Forelimb muscle (tissue), 1 donor: ENCODE data around the gene TENT5A. TPM values are rescaled to one million over a fixed set of nuclear protein-coding genes. Genes with fewer than 3 reads are reported as not detected.
A peak's percentile ranks its signal among the peaks of the same experiment; 100 is the strongest.
"Not testable (repeated sequence)": the region's sequence is repeated elsewhere in the genome, so short reads cannot be mapped to it uniquely, and the experiment has no call there.

Source experiments
- DNase-seq: peaks from one replicate; pipeline ENCODE4 v3.0.0-alpha.2; 2013; ENCODE audit warnings: low read depth
- polyA plus RNA-seq: library from polyadenylated mRNA; unstranded; fragments of 120-200 nt; gene quantifications from one replicate; pipeline ENCODE4 v1.2.1, GENCODE V29; 2013; ENCODE audit not compliant: insufficient read length

TENT5A gene
- 10.3 TPM for polyA plus RNA-seq

DNA sequence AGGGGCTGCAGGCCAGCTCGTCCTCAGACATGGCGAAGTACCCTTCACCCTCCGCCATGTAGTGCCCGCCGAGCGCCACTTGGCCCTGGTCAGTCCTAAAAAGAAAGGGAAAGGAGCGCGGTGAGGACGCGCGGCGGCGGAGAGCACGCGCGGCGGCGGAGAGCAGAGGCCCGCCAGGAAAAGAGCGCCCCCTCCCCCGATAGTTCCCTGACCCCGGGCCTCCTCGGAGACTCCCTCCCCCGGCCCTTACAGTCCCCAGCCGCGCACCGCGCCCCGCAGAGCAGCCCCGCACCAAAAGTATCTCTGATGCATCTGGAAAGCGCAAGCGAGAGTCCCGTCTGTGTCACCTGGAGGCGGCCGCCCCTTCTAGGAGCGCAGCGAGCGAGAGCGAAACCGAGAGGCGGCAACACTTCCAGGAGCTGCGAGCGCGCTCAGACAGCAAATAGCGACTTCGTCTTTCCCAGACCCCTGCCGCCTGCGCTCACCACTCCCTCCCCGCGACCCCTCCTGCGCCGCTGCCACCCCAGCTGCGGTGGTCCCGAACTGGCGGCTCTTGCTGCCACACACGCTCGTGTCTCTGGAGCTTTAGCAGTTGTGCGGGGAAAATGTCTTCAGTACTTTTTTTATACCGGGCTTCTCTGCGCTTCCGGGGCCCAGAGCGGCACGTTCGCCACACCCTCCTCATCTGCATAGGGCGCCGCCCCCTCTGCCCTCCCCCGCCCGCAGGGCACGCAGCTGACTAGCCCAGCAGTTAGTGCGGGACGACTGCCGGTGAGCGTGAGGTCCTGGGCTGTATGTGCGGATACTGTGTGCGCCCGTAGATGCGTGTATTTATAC lies at the start of gene TENT5A:
Gene TENT5A (minus strand): TSS at position 598 of the 837 bp plus-strand sequence. CDS start 540 bp downstream, at position 58.
- peak; percentile 57 for DNase-seq

DNA sequence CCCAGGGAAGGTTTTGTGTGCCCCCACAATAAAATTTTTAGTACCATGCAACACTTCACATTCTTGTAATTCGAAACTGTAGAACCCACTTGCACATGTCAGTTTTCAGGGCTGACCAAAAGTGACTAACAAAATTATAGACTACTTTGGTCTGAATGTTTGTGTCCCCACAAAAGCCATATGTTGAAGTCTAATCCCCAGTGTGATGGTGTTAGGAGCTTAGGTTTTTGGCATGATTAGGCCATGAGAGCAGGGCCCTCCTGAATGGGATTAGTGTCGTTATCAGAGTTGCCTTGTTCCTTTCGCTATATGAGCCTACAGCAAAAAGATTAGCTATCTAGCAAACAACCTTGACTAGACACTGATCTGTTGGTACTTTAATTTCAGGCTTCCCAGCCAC lies 49.0 kb upstream of the TENT5A start:
- DNase-seq = no peak

DNA sequence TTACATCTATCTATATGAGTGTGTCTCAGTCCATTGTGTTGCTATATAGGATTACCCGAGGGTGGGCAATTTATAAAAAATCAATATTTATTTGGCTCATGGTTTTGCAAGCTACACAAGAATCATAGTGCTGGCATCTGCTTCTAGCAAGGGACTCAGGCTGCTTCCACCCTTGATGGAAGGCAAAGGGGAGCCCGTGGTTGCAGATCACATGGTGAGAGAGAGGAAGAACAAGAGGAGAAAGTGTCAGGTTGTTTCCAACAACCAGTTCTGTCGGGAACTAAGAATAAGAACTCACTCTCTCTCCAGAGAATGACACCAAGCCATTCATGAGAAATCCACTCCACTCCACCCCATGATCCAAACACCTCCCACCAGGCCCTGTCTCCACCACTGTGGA lies 48.2 kb upstream of the TENT5A start:
- no peak for DNase-seq

DNA sequence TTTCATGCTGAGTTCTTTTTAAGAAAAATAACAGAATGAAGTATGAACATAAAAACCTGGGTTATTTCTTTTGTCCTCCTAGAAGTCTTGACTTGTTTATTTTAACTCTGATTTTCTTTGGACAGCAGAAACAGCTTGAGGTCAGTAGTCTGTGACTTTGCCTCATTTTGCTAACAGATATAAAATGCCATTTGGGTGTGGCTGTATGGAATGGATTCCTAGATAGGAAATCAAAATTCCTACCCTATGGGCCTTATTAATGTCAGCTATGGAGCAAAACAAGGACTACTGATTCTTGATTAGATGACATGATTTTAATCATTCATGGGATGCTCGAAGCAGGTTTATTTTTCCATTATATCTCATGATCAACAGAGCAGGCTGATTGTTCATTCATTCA lies 46.8 kb upstream of the TENT5A start:
- DNase-seq = no peak

DNA sequence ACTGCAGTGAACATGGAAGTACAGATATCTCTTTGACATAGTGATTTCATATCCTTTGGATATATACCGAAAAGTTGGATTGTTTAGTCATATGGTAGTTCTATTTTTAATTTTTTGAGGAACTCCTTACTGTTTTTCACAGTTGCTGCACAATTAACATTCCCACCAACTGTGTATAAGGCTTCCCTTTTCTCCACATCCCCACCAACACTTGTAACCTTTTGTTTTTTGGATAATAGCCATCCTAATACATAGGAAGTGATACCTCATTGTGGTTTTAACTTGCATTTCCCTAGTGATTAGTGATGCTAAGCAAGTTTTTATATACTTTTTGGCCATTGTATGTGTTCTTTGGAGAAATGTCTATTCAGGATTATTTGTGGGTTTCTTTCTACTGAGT lies 45.1 kb upstream of the TENT5A start:
- no peak for DNase-seq

DNA sequence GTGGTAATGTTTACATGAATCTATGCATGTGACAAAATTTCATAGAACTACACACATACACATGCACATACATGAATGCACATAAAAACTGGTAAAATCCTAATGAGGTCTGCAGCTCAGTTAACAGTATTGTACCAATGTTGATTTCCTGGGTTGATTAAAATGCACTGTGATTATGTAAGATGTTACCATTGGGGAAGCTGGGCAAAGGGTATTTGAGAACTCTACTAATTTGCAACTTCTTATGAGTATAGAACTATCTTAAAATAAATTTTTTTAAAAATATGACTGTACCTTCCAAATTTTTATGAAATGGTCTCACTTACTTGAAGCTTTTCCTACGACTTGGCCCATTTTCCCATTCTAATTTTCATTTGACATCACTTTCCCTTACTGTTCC lies 43.4 kb upstream of the TENT5A start:
- no peak for DNase-seq

DNA sequence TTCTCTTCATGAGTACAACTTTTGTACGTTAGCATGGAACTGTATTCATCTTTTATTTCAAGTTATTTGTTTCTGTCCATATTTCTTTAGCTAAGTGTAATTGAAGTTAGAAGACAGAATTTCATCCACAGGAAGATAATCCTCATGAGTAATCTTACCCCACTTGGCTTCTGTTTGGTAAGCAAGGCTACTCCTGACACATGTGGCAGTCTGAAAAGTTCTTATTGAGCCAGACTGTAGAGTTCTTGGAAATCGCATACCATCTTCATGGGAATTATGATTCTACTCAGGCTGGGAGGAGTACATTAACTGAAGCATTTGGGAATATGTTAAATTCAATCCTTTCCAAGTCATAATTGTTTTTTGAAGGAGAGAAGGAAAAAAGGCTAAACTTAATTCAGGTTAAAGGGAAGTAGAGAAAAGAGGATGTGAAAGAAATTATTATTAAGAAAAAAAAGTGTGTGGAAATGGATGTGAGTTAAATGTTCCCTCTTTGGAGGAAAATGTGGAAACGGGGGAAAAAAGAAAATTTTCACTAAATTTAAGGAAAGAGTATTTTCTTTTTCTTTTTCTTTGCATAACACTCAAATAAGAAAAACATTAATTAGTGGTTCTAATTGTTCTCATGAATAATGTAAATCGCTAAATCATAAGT lies 41.5 kb upstream of the TENT5A start:
- no peak for DNase-seq

DNA sequence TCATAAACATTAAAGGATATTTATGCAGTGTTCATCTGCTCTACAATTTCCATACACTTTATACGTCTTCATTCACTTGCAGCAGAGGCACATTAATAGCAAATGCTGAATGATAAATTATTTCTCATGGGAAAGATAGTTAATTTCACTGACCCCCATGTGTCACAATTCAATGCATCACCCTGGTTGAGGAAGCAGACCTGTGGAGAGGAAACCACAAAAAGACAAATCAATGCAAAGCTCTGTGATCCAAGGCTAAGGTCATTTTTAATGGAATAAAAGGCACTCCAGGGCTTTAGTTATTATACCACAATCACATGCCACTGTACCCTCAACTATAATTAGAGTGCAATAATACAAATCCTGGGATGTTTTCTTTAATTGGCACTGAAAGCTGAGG lies 40.3 kb upstream of the TENT5A start:
- no peak for DNase-seq

DNA sequence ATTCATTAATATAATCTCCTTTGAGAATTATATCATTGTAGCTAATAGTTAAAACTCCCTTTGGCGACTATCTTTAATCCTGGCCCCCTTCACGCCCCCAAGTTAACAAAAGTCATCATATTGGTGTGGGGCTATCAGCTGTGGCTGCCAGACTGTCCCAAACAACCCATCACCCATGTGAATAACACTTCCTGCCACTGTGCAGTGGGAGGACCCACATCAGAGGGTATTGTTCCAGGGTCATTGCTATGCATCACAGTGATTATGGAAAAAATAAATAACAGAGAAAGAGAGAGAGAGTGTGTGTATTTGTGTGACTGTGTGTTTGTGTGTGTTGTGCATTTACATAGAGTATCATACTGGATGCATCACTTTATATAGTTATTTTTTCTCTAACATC lies 39.3 kb upstream of the TENT5A start:
- DNase-seq = no peak

DNA sequence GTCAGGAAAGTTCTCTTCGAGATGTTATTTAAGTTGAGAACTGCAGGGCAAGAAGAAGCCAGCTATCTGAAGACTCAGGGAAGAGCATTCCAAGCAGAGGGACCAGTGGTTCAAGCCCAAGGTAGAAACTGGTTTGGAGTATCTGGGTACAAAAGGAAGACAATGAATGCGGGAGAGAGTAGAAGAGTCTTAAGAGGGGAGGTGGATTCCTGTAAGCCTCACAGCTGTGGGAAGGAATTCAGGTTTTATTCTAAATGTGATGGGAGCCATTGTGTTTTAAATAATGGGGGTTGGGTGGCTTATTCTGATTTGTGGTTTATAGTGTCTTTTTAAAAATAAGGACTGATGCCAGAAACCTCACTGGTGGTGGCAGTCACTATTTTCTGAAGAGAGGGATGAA lies 37.6 kb upstream of the TENT5A start:
- no peak for DNase-seq

DNA sequence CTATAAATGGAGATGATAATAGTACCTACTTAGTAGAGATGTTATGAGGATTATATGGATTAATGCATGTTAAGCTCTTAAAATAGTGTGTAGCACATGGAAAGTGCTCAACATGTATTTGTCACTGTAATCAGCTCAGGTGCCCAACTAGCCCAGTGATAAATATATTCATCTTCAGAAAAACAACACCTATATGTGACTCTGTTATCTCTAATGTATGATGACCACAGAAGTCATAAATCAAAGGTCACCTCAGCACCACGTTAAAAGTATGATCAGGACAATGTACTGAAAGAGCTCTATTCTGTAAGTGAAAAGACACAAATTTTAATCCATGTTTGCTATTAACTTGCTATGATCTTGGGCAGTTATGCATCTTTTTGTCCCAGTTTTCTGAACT lies 36.8 kb upstream of the TENT5A start:
- DNase-seq = no peak

DNA sequence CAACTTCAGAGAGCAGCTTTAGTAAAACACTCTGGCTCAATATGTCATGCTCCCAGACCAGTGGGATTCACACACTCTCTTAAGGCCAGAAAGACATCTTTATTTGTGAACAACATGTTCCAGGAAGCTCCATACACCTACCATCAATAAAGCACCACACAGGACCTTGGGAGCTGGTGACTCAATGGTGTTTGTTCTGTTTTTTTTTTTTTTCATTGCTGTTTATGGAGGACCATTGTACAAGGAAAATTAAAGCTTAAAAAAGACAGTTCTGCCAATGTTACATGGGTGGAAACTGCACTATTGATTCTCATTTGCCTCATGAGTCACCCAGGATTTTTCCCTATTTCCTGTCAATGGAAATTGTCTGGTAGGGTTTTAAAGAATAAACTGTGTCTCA lies 36.3 kb upstream of the TENT5A start:
- no peak for DNase-seq

DNA sequence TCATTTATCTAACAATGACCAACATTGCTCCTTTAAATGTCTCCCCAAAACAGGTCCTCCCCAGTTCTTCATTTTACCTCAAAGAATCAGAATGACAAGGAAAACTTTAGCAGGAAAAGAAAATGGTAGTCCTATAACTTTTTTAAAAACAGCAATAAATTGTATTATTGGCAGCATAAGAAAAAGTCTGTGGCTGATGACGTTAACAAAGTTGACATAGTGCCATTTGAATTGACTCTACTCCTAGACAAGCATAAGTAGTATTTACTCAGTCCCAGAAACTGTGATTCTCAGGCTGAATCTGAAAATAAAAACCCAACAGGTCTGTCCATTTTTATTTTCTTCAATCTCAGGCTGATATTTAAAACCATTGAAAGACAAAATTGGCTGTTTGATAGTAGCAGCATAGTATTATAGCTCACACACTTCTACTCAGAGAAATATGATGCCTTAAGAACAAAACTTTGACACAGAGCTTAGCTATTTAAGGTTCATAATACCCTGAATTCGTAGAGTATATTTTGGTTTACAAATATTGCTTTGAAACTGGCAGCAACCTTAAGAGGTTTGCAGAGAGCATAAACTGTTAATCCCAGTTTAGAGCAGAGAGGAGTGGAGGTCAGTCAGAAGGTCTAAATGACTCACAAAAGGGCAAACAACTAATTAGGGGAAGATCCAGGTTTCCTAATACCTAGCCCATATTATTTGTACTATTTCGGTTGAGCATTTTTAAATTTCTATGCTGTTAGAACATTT lies 35.0 kb upstream of the TENT5A start:
- no peak for DNase-seq

DNA sequence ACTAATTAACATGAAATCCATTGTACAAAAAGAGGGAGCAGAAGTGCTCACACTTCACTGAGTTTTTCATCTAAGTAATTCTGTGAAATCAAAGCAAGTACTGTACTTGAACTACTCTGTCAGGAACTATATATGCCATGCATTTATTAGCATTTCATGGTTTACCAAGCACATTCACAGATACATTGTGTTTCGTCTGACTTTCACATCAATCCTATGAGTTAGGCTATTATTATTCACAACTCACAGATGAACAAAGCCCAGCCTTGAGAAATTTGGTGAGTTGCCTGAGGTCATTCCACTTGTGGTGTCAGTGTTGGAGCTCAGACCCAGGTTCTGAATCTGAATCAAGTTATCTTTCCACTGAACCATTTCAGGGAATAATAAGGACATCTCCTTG lies 33.7 kb upstream of the TENT5A start:
- no peak for DNase-seq

DNA sequence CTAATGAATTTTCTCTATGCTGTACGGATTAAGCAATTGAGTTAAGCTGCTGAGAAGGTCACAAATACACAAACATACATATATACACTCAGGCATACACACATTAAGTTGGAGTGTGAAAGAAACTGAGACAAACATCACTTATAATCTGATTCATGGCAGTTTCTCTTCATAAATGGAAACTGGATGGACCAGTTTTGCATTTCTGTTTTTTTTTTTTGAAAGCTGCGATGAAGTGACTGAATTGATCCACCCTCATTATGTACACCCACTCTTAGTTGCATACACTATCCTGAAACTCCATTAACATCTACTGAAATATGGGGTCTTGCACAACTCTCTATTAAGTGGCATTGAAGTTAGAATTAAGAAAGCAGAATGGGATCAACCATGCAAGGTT lies 32.9 kb upstream of the TENT5A start:
- no peak for DNase-seq

DNA sequence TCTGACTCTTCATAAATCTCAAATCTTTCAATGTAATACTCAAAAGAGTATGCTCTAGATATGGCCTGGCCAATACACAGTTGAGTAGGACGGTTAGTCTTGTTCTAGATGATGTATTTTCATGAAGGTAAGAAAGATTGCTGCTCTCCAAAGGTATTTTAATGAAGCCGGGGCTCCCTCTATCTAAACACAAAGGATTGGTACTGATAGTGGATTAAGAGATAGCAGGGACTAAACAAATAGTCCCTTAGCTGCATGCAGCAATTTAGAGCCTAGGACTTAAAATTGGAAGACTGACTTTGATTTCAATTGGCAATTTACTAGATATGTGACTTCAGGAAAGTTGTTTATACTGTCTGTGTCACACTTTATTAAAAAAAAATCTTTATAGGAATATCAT lies 31.4 kb upstream of the TENT5A start:
- DNase-seq = no peak

DNA sequence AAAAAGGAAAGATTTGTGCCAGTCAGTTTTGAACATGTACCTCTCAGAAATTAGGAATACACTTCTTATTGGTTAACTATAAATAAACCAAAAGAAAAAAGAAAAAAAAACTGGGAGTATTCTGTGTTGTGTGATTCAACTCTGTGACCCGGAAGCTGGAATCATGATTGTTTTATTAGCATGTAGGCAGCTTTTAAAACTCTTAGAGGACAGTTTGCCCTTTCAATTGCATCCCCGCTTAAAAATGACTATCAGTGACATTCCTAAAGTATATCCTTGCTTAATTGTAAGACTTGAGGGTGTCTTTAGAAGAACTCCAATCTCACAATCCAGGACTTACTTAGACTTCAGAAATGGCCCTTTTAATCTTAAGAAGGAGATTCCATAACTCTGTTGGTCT lies 29.1 kb upstream of the TENT5A start:
- no peak for DNase-seq

DNA sequence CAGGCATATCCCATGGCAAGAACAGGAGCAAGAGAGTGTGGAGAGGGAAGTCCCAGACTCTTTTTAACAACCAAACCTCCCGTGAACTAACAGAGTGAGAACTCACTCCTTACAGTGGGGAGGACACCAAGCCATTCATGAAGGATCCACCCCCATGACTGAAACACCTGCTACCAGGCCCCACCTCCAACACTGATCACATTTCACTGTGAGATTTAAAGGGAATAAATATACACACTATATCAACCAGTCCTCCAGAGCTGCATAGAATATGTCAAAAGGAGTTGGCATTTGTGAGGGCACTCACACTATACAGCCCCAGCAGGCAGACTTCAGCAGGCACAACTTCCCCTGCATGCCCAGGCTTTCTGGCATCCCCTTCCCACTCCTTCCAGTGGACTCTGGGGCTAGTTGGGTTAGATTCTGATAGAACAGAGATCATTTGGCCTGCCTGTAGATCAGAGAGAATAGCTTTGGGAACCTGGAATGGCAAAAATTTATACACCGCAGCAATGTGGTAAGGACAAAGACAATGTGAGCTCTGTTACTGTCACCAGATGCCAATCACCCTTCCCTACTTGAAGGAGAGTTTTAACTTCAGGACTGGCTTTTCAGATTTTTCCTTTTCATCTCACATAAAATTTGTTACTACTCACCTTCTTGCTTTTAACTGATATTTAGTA lies 25.2 kb upstream of the TENT5A start:
- DNase-seq = no peak

DNA sequence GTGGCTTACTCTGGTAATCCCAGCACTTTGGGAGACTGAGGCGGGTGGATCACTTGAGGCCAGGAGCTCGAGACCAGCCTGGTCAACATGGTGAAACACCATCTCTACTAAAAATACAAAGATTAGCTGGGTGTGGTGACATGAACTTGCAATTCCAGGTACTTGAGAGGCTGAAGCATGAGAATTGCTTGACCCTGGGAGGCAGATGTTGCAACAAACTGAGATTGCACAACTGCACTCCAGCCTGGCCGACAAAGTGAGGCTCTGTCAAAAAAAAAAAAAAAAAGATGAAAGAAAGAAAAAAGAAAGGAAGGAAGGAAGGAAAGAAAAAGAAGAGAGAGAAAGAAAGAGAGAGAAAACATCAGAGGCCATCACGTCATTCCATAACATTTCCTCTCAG lies 23.7 kb upstream of the TENT5A start:
- DNase-seq = not testable (repeated sequence)

DNA sequence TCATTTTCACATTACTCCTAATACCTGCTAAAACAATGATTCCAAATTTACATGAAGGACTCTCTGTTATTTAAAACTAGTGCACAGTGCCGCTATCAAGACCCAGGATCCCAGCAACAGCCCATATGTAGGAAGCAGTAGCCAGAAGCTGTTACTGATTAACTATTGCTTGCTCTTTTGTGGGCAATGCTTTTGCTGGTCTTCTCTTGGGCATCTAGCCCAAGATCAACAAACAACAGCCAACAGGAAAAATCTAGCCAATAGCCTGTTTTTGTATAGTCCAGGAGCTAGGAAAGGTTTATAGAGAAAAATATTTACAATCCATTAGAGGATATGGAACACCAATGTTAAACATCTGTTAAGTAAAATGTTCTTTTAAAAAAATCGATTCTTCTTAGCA lies 22.1 kb upstream of the TENT5A start:
- DNase-seq = no peak

DNA sequence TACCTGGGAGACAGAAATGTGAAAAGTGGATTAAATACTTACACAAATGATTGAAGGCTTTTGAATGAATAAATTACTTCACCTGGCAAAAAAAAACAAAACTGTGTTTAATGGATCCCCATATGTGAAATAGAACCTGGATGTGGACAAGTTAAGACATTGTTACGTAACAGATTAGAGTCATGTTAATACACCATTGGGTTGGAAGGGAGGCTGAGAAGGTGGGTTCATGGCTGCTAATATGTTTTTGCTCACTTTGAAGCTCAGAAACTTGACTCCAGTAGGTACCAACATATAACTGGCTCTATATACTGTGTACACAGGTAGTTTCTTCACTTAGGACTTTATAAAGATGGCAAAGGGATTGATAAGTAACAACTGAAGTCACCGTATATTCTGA lies 21.4 kb upstream of the TENT5A start:
- DNase-seq = no peak

DNA sequence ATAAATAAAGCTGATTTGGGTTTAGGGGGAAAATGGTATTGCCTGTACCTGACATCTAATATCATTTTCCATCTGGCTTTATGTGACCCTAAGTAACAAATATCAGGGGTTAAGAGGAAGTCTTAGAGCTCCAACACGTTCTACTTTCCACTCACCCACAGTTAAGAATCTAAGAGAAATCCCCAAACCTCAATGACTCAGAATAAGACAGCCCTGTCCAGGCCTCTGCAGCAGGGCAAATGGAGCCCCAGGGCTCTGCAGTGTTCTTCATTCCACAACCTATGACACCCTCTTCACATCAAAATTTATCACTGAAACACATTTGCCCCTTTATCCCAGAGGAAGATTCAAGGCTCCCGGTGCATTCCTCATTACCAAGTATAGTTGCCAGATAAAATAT lies 20.3 kb upstream of the TENT5A start:
- DNase-seq = no peak
